Upper lobe of right lung (tissue), 1 donor: Measurements from ENCODE around the gene PALMD. TPM values are rescaled to one million over a fixed set of nuclear protein-coding genes. Genes with fewer than 3 reads are reported as not detected.

Experiments used
- ATAC-seq: fragments of 200-7000 bp; cut with Tn5 transposase; one replicate; pipeline ENCODE4 v1.9.1; 2020; ENCODE audit warnings: mild to moderate bottlenecking, moderate library complexity
- DNase-seq: peaks from one replicate; pipeline ENCODE4 v3.0.0-alpha.2; 2020
- H3K27ac ChIP-seq: fragments of 200-600 bp; one replicate; pipeline ENCODE4 v1.8.0; 2022
- H3K27me3 ChIP-seq: fragments of 200-600 bp; one replicate; pipeline ENCODE4 v1.8.0; 2022; ENCODE audit warnings: mild to moderate bottlenecking
- H3K36me3 ChIP-seq: fragments of 200-600 bp; one replicate; pipeline ENCODE4 v1.8.0; 2022
- H3K4me1 ChIP-seq: fragments of 200-600 bp; one replicate; pipeline ENCODE4 v1.8.0; 2022
- H3K4me3 ChIP-seq: fragments of 200-600 bp; one replicate; pipeline ENCODE4 v1.8.0; 2022; ENCODE audit warnings: mild to moderate bottlenecking
- H3K9me3 ChIP-seq: fragments of 200-600 bp; one replicate; pipeline ENCODE4 v1.8.0; 2022
- intact Hi-C: fragments of 100-400 bp; cut with DNase I; formaldehyde crosslinking; loops from one replicate; pipeline ENCODE4 v1.11.0; 2022
- total RNA-seq: library from RNA; stranded (reverse); fragmentation: NEBNext Ultra II Directional; extraction: Animal tissue kit (Norgen Biotek cat#: 25700); gene quantifications from one replicate; pipeline ENCODE4 v1.2.1, GENCODE V29; 2021
- TF ChIP-seq, protein P1 (sequence below): fragments of 200-600 bp; IDR thresholded peaks from one replicate; pipeline ENCODE4 v1.8.0; 2022; ENCODE audit warnings: antibody characterized with exemption
- donor health status: DM: no; HTN: yes; CAD: no; lungs with severe emphysema.

The PALMD gene
- total RNA-seq, 1 donor from 2014 or later: 21.5 TPM

DNA sequence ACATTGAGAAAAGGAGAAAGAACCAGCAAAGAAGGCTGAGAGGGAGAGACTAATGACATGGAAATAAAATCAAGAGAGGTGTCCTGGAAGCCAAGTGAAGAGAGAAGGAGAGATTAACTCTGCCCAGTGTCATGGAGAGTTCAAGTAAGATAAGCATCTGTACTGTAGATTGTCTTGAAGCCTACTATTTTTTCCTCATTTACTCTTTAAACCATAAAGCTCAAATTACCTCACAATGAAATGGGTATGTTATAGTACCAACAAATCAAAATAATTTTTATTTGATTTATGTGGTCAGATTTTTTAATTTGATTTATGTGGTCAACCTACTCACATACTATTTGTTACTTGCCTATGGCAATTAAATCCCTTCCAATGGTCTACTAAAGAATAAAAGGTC is 5.2 kb upstream of the PALMD start:
- Histone ChIP-seq H3K27me3 (no peaks in the 10 kb centered on the region), H3K27ac (no peak overlapping the region)

DNA sequence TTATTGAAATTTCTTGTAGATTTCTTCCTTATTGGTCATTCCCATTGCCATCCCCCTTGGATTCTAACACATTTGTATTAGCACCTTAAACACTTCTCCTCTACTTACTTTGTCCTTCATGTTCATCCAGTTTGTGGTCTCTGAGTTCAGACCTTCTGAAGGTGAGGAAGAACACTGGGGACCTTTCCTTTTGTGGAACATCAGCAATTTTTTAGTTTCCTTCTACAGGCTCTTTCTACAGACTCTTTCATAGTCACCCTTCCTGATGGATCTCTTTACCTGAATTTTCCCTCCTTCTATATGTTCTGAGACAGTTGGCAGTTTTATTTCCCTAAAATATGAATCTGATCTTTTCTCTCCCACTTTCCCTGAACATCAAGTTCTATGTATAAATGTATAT is 4.4 kb upstream of the PALMD start:
- TF ChIP-seq, protein P1, sequence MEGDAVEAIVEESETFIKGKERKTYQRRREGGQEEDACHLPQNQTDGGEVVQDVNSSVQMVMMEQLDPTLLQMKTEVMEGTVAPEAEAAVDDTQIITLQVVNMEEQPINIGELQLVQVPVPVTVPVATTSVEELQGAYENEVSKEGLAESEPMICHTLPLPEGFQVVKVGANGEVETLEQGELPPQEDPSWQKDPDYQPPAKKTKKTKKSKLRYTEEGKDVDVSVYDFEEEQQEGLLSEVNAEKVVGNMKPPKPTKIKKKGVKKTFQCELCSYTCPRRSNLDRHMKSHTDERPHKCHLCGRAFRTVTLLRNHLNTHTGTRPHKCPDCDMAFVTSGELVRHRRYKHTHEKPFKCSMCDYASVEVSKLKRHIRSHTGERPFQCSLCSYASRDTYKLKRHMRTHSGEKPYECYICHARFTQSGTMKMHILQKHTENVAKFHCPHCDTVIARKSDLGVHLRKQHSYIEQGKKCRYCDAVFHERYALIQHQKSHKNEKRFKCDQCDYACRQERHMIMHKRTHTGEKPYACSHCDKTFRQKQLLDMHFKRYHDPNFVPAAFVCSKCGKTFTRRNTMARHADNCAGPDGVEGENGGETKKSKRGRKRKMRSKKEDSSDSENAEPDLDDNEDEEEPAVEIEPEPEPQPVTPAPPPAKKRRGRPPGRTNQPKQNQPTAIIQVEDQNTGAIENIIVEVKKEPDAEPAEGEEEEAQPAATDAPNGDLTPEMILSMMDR: no peak
- DNase-seq: no peak
- Histone ChIP-seq H3K9me3 (no peaks in the 10 kb centered on the region), H3K36me3 (no peaks in the 10 kb centered on the region), H3K4me3 (no peak overlapping the region), H3K4me1 (peaks cover 13% of the 10 kb centered on the region), H3K27ac (no peak overlapping the region), H3K27me3 (no peaks in the 10 kb centered on the region)
- intact Hi-C loops: no loop called here
- no peak for ATAC-seq

More for the DNA sequence above, 5.2 kb upstream of the PALMD start:
- H3K36me3 ChIP-seq: no peaks in the 10 kb centered on the region
- TF ChIP-seq, protein P1: no peak
- intact Hi-C loops: no loop called here
- H3K4me3 ChIP-seq: no peak overlapping the region
- no peak for DNase-seq
- ATAC-seq: no peak
- peaks cover 13% of the 10 kb centered on the region for H3K4me1 ChIP-seq
- no peaks in the 10 kb centered on the region for H3K9me3 ChIP-seq

DNA sequence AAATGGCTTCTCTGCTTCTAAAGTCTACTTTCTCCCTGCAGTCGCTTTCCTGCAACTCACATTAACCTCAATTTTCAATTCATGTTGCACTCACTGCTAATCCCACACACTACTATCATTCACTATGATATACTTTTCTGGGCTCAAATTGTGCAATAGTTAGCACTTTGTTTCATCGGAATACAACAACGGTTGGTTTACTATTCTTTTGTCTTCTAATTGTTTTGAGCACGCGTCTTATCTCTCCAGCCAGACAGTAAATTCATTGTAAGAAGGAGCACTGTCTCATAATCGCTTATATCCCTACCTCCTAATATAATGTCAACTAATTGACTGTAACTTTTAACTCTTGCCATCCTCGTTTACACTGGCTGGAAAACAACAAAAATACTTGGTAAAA is 3.9 kb upstream of the PALMD start:
- Histone ChIP-seq H3K4me1 (peaks cover 13% of the 10 kb centered on the region), H3K27ac (no peak overlapping the region), H3K9me3 (no peaks in the 10 kb centered on the region), H3K4me3 (no peak overlapping the region), H3K36me3 (no peaks in the 10 kb centered on the region), H3K27me3 (no peaks in the 10 kb centered on the region)
- DNase-seq (no peak), ATAC-seq (no peak)
- TF ChIP-seq, protein P1: no peak
- intact Hi-C loops: no loop called here

DNA sequence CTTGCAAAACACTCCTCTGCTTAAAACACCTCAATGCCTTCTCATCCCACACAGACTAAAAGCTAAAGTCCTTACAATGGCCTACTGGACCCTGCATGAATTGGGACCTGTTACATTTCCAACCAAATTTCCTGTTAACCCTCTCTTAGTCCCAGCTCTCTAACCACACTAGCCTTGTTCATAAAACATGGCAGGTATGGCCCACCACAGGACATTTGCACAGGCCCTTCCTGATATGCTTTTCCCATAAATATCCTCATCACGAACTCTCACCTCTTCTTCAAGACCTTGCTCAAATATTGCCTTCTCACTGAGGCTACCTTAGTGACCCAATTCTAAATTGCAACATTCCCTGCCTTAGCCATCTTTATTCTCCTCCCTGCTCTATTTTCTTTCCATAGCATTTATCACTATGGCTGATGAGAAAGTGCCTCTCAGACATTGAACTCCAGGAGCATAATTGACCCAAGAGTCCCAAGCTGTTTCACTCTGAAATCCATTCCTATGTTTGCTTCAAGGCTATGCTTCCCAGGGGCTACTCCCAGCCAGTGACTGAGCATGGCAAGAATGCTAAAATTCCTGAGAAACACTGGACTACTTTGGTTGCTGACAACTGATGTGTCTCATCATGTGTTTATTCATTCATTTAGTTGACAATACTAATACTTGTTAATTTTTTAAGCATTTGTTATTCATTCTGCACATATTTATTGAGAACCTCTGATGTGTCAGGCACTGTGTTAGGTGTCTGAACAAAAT is 2.7 kb upstream of the PALMD start:
- intact Hi-C loops: no loop called here
- TF ChIP-seq, protein P1: no peak
- H3K4me3 ChIP-seq: no peak overlapping the region
- no peaks in the 10 kb centered on the region for H3K9me3 ChIP-seq
- H3K27ac ChIP-seq: no peak overlapping the region
- ATAC-seq (no peak), DNase-seq (no peak)
- H3K4me1 ChIP-seq: peaks cover 13% of the 10 kb centered on the region
- no peaks in the 10 kb centered on the region for H3K27me3 ChIP-seq
- H3K36me3 ChIP-seq: no peaks in the 10 kb centered on the region

DNA sequence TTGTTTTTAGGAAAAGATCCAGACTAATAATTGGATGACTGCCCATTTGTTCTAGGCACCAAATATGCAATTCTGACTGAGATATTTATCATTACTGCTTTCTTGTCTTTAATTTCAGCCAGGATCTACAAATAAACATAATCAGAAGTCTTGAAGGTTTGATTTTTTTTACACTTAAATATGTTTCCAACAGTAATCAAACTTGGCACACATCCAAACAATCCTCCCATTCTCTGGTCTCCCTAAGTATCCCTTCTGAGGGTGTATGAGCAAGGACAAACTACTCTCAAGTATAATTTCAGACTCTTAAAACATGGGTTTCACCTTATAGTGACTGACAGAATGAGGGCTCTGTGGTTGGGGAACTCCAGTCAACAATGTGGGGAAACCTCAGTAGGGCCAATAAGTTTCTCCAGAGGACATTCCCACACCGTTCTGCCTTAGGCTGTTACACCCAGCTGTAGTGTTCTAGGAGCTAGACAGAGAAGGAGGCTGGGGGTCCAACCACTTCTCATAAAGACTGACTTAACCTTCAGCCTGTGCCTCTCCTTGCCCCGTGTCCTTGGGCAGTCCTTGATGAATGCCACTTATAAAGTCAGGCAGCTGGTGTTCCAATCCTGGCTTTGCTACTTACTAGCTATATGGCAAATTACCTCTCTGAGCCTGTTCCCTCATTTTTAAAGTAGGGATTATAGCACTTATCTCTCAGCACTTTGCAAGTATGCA is 1.5 kb upstream of the PALMD start:
- TF ChIP-seq, protein P1: no peak
- H3K4me1 ChIP-seq: peaks cover 13% of the 10 kb centered on the region
- no peaks in the 10 kb centered on the region for H3K36me3 ChIP-seq
- intact Hi-C loops: no loop called here
- DNase-seq: no peak
- no peaks in the 10 kb centered on the region for H3K27me3 ChIP-seq
- H3K9me3 ChIP-seq: no peaks in the 10 kb centered on the region
- no peak overlapping the region for H3K4me3 ChIP-seq
- ATAC-seq: no peak
- peak overlapping the region; percentile 85 for H3K27ac ChIP-seq
